ENCODE results near the gene LRRC4C. TPM values are rescaled to one million over a fixed set of nuclear protein-coding genes. Genes with fewer than 3 reads are reported as not detected.

The LRRC4C gene
- total RNA-seq, 1 experiment from 2014 or later: 0.72 TPM

GRCh38 chr11:40100162-40100553 lies 1359.3 kb downstream of the LRRC4C start:
- peak; percentile 58 for ATAC-seq

GRCh38 chr11:40099426-40100161 lies 1359.9 kb downstream of the LRRC4C start:
- Mint-ChIP-seq H3K9me3 (peaks cover 51% of the 10 kb centered on the region), H3K27me3 (ENCODE audit: low read depth) (peaks cover 36% of the 10 kb centered on the region), H3K27ac (no peak overlapping the region), H3K4me3 (no peak overlapping the region), H3K36me3 (peaks cover 37% of the 10 kb centered on the region), H3K4me1 (no peaks in the 10 kb centered on the region)
- ATAC-seq (peak; percentile 67), DNase-seq (ENCODE audit: low spot score) (no peak)
- ChIA-PET POLR2A (no interaction called here), CTCF (no interaction called here)
- TF ChIP-seq KAT7 (CRISPR knock-in tag; IDR thresholded peaks at IDR 0.05; ENCODE audit: borderline replicate concordance) (no peak), NFATC4 (CRISPR knock-in tag; IDR thresholded peaks at IDR 0.05) (no peak), ERG (CRISPR knock-in tag; IDR thresholded peaks at IDR 0.05) (no peak), ATF1 (CRISPR knock-in tag; IDR thresholded peaks at IDR 0.05) (no peak), TEAD4 (CRISPR knock-in tag; IDR thresholded peaks at IDR 0.05) (no peak), NR1H2 (CRISPR knock-in tag; IDR thresholded peaks at IDR 0.05) (no peak), ZNF232 (CRISPR knock-in tag; IDR thresholded peaks at IDR 0.05) (no peak), JAZF1 (CRISPR knock-in tag; IDR thresholded peaks at IDR 0.05) (no peak), E2F1 (CRISPR knock-in tag; IDR thresholded peaks at IDR 0.05) (no peak), HMGA2 (CRISPR knock-in tag; IDR thresholded peaks at IDR 0.05) (no peak), NR2C2 (CRISPR knock-in tag; IDR thresholded peaks at IDR 0.05) (no peak), ELF4 (CRISPR knock-in tag; IDR thresholded peaks at IDR 0.05; ENCODE audit: low read depth) (no peak), TEAD1 (CRISPR knock-in tag; IDR thresholded peaks at IDR 0.05) (no peak), CREM (CRISPR knock-in tag; IDR thresholded peaks at IDR 0.05) (no peak), ZBTB21 (CRISPR knock-in tag; IDR thresholded peaks at IDR 0.05; ENCODE audit: borderline replicate concordance) (no peak), E2F5 (CRISPR knock-in tag; IDR thresholded peaks at IDR 0.05) (no peak), ATF2 (CRISPR knock-in tag; IDR thresholded peaks at IDR 0.05; ENCODE audit: borderline replicate concordance, low read depth) (no peak), ETV6 (CRISPR knock-in tag; IDR thresholded peaks at IDR 0.05) (no peak), ZNF396 (CRISPR knock-in tag; IDR thresholded peaks at IDR 0.05; ENCODE audit: borderline replicate concordance) (no peak)

More at GRCh38 chr11:40100162-40100553, 1359.3 kb downstream of the LRRC4C start:
- ChIA-PET POLR2A (no interaction called here), CTCF (no interaction called here)
- peaks cover 2% of the 10 kb centered on the region; the same call in 1 of the 2 replicates for H3K4me1 Mint-ChIP-seq
- peaks cover 37% of the 10 kb centered on the region for H3K36me3 Mint-ChIP-seq
- H3K4me3 Mint-ChIP-seq: no peak overlapping the region
- H3K9me3 Mint-ChIP-seq: peaks cover 56% of the 10 kb centered on the region
- no peak for DNase-seq (ENCODE audit: low spot score)
- H3K27me3 Mint-ChIP-seq (ENCODE audit: low read depth): peaks cover 36% of the 10 kb centered on the region
- H3K27ac Mint-ChIP-seq: no peak overlapping the region
- no peak for TF ChIP-seq SMAD3 (CRISPR knock-in tag; IDR thresholded peaks at IDR 0.05; ENCODE audit: borderline replicate concordance)
